DND-41 (cell line): ENCODE data around the gene COX20.

Experiments
- ATAC-seq: fragments of 200-7000 bp; cut with Tn5 transposase; 3 replicates; pipeline ENCODE4 v1.9.1; 2021; ENCODE audit warnings: low read depth; ENCODE audit not compliant: insufficient read depth
- DNase-seq: peaks from one replicate; pipeline ENCODE4 v3.0.0-alpha.2; 2020
- H2AFZ ChIP-seq: 2 replicates; pipeline ENCODE4 v1.6.0; 2012; ENCODE audit warnings: low read depth, low read length
- H3K27ac ChIP-seq: 2 replicates; pipeline ENCODE4 v1.5.1; 2012; ENCODE audit warnings: low read length, inconsistent platforms
- H3K27me3 ChIP-seq: fragments of 200-600 bp; sonication (generic); 2 replicates; pipeline ENCODE4 v1.6.0; 2012; ENCODE audit warnings: low read length, mild to moderate bottlenecking, inconsistent platforms; ENCODE audit not compliant: insufficient read depth, poor library complexity
- H3K36me3 ChIP-seq: 2 replicates; pipeline ENCODE4 v1.5.1; 2012; ENCODE audit warnings: low read length, inconsistent platforms; ENCODE audit not compliant: insufficient read depth
- H3K4me1 ChIP-seq: 2 replicates; pipeline ENCODE4 v1.5.1; 2012; ENCODE audit warnings: mild to moderate bottlenecking, low read length; ENCODE audit not compliant: insufficient read depth
- H3K4me2 ChIP-seq: 2 replicates; pipeline ENCODE4 v1.6.0; 2012; ENCODE audit warnings: mild to moderate bottlenecking, moderate library complexity, low read length, inconsistent platforms; ENCODE audit not compliant: insufficient read depth
- H3K4me3 ChIP-seq, 2 experiments: fragments of 200-600 bp in 1 of 2; shearing (Covaris generic) in 1 of 2; 2 replicates each; pipeline ENCODE4 v1.5.1; 2012 to 2016; ENCODE audit warnings: inconsistent platforms in 2 of 2, low read length in 2 of 2, mild to moderate bottlenecking in 2 of 2, low read depth in 1 of 2, moderate library complexity in 1 of 2
- H3K79me2 ChIP-seq: 2 replicates; pipeline ENCODE4 v1.6.0; 2012; ENCODE audit warnings: low read length, inconsistent platforms; ENCODE audit not compliant: insufficient read depth
- H3K9ac ChIP-seq: 2 replicates; pipeline ENCODE4 v1.6.0; 2012; ENCODE audit warnings: low read depth, mild to moderate bottlenecking, inconsistent platforms, low read length, moderate library complexity
- H3K9me3 ChIP-seq: 2 replicates; pipeline ENCODE4 v1.5.1; 2012; ENCODE audit warnings: low read length, moderate library complexity, mild to moderate bottlenecking, inconsistent platforms; ENCODE audit not compliant: insufficient read depth, severe bottlenecking
- H4K20me1 ChIP-seq: 2 replicates; pipeline ENCODE4 v1.6.0; 2012; ENCODE audit warnings: low read length; ENCODE audit not compliant: insufficient read depth
- EZH2 ChIP-seq: IDR thresholded peaks from 3 replicates; pipeline ENCODE4 v1.6.1; 2012; ENCODE audit warnings: borderline replicate concordance, low read depth, mild to moderate bottlenecking, moderate library complexity, low read length, inconsistent platforms; ENCODE audit not compliant: severe bottlenecking
- TF ChIP-seq, protein P1 (sequence below): IDR thresholded peaks from 2 replicates; pipeline ENCODE4 v1.5.1; 2012; ENCODE audit warnings: borderline replicate concordance, low read length, moderate library complexity, mild to moderate bottlenecking; ENCODE audit not compliant: poor library complexity, severe bottlenecking; ENCODE audit errors: extremely low read depth

Gene COX20

DNA sequence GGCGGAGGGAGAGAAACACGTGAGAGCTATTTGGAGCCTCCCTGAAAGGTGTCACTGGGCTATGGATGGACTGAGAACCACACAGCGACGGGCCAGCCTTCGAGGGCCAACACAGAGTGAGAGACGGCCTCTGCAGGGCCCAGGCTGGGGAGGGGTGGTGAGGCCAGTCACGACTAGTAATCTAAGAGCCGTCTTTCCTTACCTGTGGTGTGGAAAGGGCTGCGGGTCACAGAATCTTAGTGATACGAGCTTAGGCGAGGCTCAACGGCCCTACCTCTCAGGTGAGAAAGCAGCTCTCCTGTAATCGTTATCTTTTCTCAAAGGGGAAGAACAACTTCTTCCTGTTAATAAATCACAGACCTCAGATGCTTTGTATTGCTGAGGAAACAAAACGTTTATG, 33.4 kb upstream of the COX20 start:
- H3K27ac ChIP-seq: no peak overlapping the region
- H3K4me2 ChIP-seq: no peak overlapping the region
- no peak overlapping the region for H2AFZ ChIP-seq
- no peaks in the 10 kb centered on the region for H3K27me3 ChIP-seq
- no peaks in the 10 kb centered on the region for H4K20me1 ChIP-seq
- H3K36me3 ChIP-seq: no peaks in the 10 kb centered on the region
- H3K79me2 ChIP-seq: no peaks in the 10 kb centered on the region
- DNase-seq (no peak), ATAC-seq (no peak)
- H3K4me3 ChIP-seq: no peak overlapping the region
- H3K9ac ChIP-seq: no peak overlapping the region
- H3K4me1 ChIP-seq: peaks cover 10% of the 10 kb centered on the region; the same call in 1 of the 2 replicates
- no peak for TF ChIP-seq EZH2
- TF ChIP-seq, protein P1, sequence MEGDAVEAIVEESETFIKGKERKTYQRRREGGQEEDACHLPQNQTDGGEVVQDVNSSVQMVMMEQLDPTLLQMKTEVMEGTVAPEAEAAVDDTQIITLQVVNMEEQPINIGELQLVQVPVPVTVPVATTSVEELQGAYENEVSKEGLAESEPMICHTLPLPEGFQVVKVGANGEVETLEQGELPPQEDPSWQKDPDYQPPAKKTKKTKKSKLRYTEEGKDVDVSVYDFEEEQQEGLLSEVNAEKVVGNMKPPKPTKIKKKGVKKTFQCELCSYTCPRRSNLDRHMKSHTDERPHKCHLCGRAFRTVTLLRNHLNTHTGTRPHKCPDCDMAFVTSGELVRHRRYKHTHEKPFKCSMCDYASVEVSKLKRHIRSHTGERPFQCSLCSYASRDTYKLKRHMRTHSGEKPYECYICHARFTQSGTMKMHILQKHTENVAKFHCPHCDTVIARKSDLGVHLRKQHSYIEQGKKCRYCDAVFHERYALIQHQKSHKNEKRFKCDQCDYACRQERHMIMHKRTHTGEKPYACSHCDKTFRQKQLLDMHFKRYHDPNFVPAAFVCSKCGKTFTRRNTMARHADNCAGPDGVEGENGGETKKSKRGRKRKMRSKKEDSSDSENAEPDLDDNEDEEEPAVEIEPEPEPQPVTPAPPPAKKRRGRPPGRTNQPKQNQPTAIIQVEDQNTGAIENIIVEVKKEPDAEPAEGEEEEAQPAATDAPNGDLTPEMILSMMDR: no peak
- no peaks in the 10 kb centered on the region for H3K9me3 ChIP-seq

DNA sequence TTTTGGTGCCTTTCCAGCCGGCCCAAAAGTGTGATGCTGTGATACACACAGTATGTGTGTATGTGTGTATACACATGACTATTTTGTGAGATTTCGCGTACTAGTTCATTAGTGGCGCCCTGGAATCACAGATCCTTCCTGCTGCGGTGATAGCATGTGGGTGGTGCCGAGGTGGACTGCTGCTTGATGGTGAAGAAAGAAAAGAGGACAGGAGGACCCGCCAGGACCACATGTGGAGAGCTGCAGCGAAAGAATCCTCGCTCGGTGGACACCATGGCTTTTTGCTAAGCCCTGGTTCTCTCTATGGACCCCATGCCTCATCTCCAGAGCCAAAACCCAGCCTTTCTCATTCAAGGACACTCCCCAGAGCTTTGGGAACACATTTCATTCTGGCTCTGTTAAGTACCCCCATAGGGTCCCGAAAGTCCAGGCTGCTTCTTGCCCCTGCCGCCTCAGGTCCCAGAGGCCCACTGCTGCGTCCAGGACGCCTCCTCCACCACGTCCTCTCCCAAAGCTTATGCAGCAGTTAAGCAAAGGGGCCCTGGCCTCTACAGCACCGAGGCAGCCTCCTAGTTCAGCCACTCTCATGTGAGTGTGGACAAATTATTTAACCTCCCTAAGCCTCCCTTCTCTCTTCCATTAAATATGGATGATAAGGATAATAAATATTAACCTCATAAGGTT, 32.8 kb upstream of the COX20 start:
- no peaks in the 10 kb centered on the region for H3K27me3 ChIP-seq
- no peak for DNase-seq
- no peaks in the 10 kb centered on the region for H3K79me2 ChIP-seq
- H3K4me2 ChIP-seq: no peak overlapping the region
- ATAC-seq: no peak
- H3K9me3 ChIP-seq: no peaks in the 10 kb centered on the region
- H3K27ac ChIP-seq: no peak overlapping the region
- TF ChIP-seq, protein P1: no peak
- TF ChIP-seq EZH2: no peak
- H3K4me1 ChIP-seq: peaks cover 10% of the 10 kb centered on the region; the same call in 1 of the 2 replicates
- H3K36me3 ChIP-seq: no peaks in the 10 kb centered on the region
- no peak overlapping the region for H3K9ac ChIP-seq
- no peak overlapping the region for H3K4me3 ChIP-seq
- H4K20me1 ChIP-seq: no peaks in the 10 kb centered on the region
- H2AFZ ChIP-seq: no peak overlapping the region

DNA sequence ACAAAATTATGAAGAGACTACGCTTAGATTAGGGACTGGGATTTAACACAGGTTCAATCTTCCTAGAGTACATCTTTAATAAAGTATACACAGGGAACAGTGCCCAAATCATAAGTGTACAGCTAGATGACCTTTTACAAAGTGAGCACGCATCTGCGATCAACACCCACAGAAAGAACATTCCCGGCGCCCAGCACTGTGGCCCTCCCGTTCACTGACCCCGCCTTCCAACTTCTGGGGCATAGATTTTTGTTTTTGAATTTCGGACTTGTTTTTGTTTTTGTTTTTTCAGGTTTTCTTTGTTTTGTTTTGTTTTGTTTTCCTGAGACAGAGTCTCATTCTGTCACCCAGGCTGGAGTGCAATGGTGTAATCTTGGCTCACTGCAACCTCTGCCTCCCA, 30.6 kb upstream of the COX20 start:
- Histone ChIP-seq H3K27me3 (no peaks in the 10 kb centered on the region), H3K27ac (no peak overlapping the region), H3K4me3 (no peak overlapping the region), H3K9ac (no peak overlapping the region), H2AFZ (no peak overlapping the region), H4K20me1 (no peaks in the 10 kb centered on the region), H3K4me1 (peaks cover 10% of the 10 kb centered on the region; the same call in 1 of the 2 replicates), H3K4me2 (no peak overlapping the region), H3K79me2 (no peaks in the 10 kb centered on the region), H3K9me3 (no peaks in the 10 kb centered on the region), H3K36me3 (no peaks in the 10 kb centered on the region)
- DNase-seq: no peak
- TF ChIP-seq, protein P1: no peak
- TF ChIP-seq EZH2: no peak
- no peak for ATAC-seq

DNA sequence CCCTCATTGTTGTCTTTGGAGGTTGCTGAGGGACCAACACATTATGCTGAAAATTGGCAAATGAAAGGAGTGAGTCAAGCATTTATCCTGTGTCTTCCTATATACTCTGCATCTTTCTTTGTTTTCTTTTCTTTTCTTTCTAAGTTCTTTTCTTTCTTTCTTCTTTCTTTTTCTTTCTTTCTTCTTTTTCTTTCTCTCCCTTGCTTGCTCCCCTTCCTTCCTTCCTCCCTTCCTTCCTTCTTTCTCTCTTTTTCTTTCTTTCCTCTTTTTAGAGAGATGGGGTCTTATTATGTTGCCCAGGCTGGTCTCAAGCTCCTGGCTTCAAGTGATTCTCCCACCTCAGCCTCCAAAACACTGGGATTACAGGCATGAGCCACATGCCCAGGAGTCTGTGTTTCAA, 28.3 kb upstream of the COX20 start:
- Histone ChIP-seq H3K4me3 (no peak overlapping the region), H2AFZ (no peak overlapping the region; the same call in 1 of the 2 replicates), H3K9me3 (no peaks in the 10 kb centered on the region), H3K79me2 (no peaks in the 10 kb centered on the region), H3K27ac (no peak overlapping the region), H3K9ac (no peak overlapping the region), H3K27me3 (no peaks in the 10 kb centered on the region), H3K4me2 (no peak overlapping the region), H3K36me3 (no peaks in the 10 kb centered on the region), H3K4me1 (no peaks in the 10 kb centered on the region), H4K20me1 (no peaks in the 10 kb centered on the region)
- TF ChIP-seq, protein P1: no peak
- no peak for TF ChIP-seq EZH2
- DNase-seq (no peak), ATAC-seq (no peak)
